ENCODE data around the gene TMEM178B. TPM values are rescaled to one million over a fixed set of nuclear protein-coding genes. Genes with fewer than 3 reads are reported as not detected.

Gene TMEM178B
- total and polyA plus RNA-seq, 2 of the 13 experiments (the other 11 are each of a cell fraction or from before 2014, with no cell fraction given) = 0.01 to 0.02 TPM

GRCh38 chr7:141234335-141235105 lies 160.7 kb downstream of the TMEM178B start:
- Histone ChIP-seq H3K4me1 (ENCODE audit: insufficient read depth, low read length) (peaks cover 13% of the 10 kb centered on the region), H3K79me2 (ENCODE audit: insufficient read depth, low read length) (no peaks in the 10 kb centered on the region), H2AFZ (ENCODE audit: low read length) (no peak overlapping the region), H3K4me3 (replicated peaks in 1 of 3; ENCODE audit: insufficient read depth in 1 of 3, low read depth in 2 of 3, low read length in 3 of 3) (no peak overlapping the region), H3K36me3 (replicated peaks in 1 of 2; ENCODE audit: control insufficient read depth in 1 of 2, insufficient read depth in 2 of 2, low read length in 2 of 2) (no peaks in the 10 kb centered on the region), H3K9me3 (ENCODE audit: low read length) (no peaks in the 10 kb centered on the region), H3K27ac (ENCODE audit: extremely low read length, insufficient read depth, low read length) (no peak overlapping the region), H3K27me3 (ENCODE audit: control insufficient read depth in 1 of 2, insufficient read depth in 2 of 2, low read length in 2 of 2) (peaks cover 0 to 11% of the 10 kb centered on the region in 2 experiments; a peak in 2 of 5 replicates), H3K4me2 (ENCODE audit: low read depth, low read length) (no peak overlapping the region), H4K20me1 (ENCODE audit: insufficient read depth, low read length) (no peaks in the 10 kb centered on the region), H3K9ac (ENCODE audit: insufficient read depth, low read depth, low read length) (no peak overlapping the region)
- no peak for ATAC-seq
- intact Hi-C loops (cut with micrococcal nuclease; ENCODE audit: unreplicated experiment) (no loop called here), in situ Hi-C loops (cut with HindIII; ENCODE audit: extremely low pct_ligation_motif_present, low pct_unique_long_range_greater_than_20kb) (no loop called here)
- BruUV-seq (replicated peaks) = no TSS peak
- ChIA-PET POLR2A (no interaction called here), CTCF (ENCODE audit: low intra/inter-chr PET ratio, low total read pairs) (no interaction called here)
- no peak for DNase-seq (ENCODE audit: low spot score)
- FAIRE-seq = no peak
- 20% methylated on average over 8 of the region's 8 CpGs for WGBS (ENCODE audit: low lambda C conversion rate)
- TF ChIP-seq ZNF333 (CRISPR knock-in tag; IDR thresholded peaks at IDR 0.05; ENCODE audit: borderline replicate concordance) (no peak), TAF1 (CRISPR knock-in tag; IDR thresholded peaks at IDR 0.05) (no peak), HNRNPH1 (optimal IDR thresholded peaks at IDR 0.05; ENCODE audit: low read depth, low read length) (no peak), ETS1 (CRISPR knock-in tag; IDR thresholded peaks at IDR 0.05) (no peak), YEATS2 (CRISPR knock-in tag; IDR thresholded peaks at IDR 0.05; ENCODE audit: borderline replicate concordance) (no peak), GTF3A (CRISPR knock-in tag; conservative IDR thresholded peaks at IDR 0.05) (no peak), STAT6 (CRISPR knock-in tag; IDR thresholded peaks at IDR 0.05; ENCODE audit: borderline replicate concordance) (no peak), ADNP (CRISPR knock-in tag; IDR thresholded peaks at IDR 0.05) (no peak), ZNF431 (CRISPR knock-in tag; IDR thresholded peaks at IDR 0.05; ENCODE audit: borderline replicate concordance, low read depth) (no peak), KMT2B (CRISPR knock-in tag; IDR thresholded peaks at IDR 0.05) (no peak), ZNF121 (CRISPR knock-in tag; IDR thresholded peaks at IDR 0.05) (no peak), ZHX2 (IDR thresholded peaks at IDR 0.05; ENCODE audit: low read depth) (no peak), ZHX2 (CRISPR knock-in tag; IDR thresholded peaks at IDR 0.05; ENCODE audit: borderline replicate concordance) (no peak), MTF2 (CRISPR knock-in tag; IDR thresholded peaks at IDR 0.05; ENCODE audit: borderline replicate concordance) (no peak), KLF11 (CRISPR knock-in tag; IDR thresholded peaks at IDR 0.05) (no peak)

Measured in HepG2 (cell line).